GM21717 (cell line): ENCODE data around the gene CPA4.
"Not testable (repeated sequence)": the region's sequence is repeated elsewhere in the genome, so short reads cannot be mapped to it uniquely, and the experiment has no call there.

Source experiments
- ATAC-seq: cut with Tn5 transposase; IDR thresholded peaks from one replicate; pipeline ENCODE4 v1.9.1; 2021; ENCODE audit warnings: mild to moderate bottlenecking, moderate library complexity; ENCODE audit not compliant: unreplicated experiment

The CPA4 gene, protein sequence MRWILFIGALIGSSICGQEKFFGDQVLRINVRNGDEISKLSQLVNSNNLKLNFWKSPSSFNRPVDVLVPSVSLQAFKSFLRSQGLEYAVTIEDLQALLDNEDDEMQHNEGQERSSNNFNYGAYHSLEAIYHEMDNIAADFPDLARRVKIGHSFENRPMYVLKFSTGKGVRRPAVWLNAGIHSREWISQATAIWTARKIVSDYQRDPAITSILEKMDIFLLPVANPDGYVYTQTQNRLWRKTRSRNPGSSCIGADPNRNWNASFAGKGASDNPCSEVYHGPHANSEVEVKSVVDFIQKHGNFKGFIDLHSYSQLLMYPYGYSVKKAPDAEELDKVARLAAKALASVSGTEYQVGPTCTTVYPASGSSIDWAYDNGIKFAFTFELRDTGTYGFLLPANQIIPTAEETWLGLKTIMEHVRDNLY

DNA sequence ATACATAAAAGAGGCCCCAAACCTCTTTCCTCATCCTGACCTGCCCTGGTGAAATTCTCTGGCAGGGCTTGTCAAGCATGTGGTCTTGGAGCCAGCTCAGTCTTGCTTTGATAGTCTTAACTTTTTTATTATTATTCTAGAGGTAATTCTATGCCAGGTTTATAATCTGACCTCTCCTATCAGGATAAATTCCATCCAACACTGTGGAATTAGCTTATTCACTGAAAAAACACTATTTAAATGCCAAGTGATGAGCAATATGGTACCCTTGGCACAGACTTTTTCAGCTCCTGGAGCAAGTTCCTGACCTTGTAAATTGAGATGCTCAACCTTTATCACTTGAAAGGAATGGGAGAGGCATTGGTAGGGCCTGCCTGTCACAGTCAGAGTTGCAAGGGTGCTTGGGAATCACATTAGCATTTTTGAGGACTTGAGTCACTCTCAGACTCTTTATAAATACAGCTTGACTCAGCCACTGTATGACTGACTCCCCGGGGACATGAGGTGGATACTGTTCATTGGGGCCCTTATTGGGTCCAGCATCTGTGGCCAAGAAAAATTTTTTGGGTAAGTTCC lies at the start of gene CPA4:
Gene CPA4 (plus strand): TSS at position 480 of the 576 bp plus-strand sequence. CDS start 20 bp downstream, at position 500.
- ATAC-seq, result no peak

GRCh38 chr7:130243486-130243885 lies 49.5 kb upstream of the CPA4 start:
- ATAC-seq, result not testable (repeated sequence)

GRCh38 chr7:130246491-130246890 lies 46.5 kb upstream of the CPA4 start:
- not testable (repeated sequence) for ATAC-seq

DNA sequence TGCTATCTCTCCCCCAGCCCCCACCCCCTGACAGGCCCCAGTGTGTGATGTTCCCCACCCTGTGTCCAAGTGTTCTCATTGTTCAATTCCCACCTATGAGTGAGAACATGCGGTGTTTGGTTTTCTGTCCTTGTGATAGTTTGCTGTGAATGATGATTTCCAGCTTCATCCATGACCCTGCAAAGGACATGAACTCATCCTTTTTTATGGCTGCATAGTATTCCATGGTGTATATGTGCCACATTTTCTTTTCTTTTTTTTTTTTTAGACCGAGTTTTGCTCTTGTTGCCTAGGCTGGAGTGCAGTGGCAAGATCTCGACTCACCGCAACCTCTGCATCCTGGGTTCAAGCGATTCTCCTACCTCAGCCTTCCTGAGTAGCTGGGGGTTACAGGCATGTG lies 44.1 kb upstream of the CPA4 start:
- ATAC-seq, result not testable (repeated sequence)

- not testable (repeated sequence) for ATAC-seq
Observed at GRCh38 chr7:130249626-130250025, 43.3 kb upstream of the CPA4 start.

GRCh38 chr7:130254555-130254954 lies 38.4 kb upstream of the CPA4 start:
- ATAC-seq, result no peak

GRCh38 chr7:130256704-130257103 lies 36.3 kb upstream of the CPA4 start:
- no peak for ATAC-seq

DNA sequence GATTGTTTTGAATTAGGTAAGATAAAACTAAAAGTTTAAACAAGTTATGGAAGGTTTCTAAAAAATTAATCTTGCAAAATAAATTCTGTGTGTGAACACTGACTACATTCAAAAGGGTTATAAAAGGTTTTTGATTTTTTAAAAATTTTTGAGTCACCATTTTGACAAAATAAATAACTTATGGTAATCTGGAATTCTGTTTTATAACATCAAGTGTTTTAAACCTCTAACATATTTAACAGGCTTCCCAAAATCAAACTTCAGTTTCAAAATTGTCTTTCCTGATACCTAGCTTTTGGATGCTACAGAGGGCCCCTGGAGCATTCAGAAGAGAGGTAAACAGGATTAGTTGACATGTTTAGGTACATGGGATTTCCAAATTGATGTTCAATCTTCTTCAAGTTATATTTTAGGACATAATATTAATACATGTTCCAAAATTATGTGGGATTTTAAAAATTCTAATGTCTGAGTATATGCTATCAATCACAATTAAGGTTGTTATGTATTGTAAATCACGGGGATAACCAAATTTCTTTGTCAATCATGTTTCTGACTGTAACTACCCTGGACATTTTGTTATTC lies 34.4 kb upstream of the CPA4 start:
- no peak for ATAC-seq

GRCh38 chr7:130262448-130262847 lies 30.5 kb upstream of the CPA4 start:
- no peak for ATAC-seq

DNA sequence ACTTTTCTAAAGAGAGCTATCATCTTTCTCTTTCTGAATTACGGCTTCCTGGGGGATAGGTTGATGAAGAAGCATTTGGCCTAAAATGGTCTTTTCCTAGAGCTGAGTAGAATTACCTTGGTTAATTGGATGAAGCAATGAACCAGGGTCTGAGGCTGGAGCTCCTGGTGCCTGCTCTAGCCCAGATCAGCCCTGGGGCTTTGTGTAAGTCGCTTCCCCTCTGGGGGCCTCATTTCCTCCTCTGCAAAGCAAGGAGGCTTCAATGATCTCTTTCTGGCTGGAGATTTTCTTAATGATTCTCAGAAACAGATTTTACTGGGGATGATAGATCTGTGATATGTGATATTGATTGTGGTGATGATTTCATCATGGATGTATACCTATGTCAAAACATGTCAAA lies 29.8 kb upstream of the CPA4 start:
- ATAC-seq, result no peak

DNA sequence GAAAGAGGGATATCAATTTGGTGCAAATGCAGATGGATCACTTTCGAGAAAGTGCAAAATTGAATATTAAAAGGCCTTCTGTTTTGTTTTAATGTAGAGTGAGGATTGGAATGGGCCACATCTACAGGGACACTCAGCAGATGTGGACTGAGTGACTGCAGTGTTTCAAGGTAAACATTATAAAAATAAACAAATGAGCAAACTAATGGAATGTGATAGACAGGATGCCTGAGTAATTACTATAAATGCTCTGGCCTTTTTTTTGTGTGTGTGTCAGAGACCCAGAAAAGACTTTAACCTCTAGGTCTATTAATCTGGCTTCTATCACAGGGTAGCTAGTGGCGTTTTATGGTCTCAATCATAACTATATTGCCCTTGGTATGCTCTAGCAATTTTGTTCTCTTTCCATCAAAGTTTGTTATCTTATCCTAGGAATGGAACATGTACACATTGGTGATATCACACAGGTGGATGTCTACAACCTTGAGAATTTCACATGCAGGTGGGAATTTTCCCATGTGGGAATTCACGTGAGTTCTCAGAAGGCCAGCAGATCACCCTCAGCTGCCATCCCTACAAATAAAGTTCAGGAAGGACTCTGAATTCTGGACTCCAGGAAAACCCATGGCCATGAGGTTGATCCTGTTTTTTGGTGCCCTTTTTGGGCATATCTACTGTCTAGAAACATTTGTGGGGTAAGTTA lies 26.6 kb upstream of the CPA4 start, which contains the start of gene CPA2:
Gene CPA2 (plus strand): TSS at position 606 of the 703 bp plus-strand sequence. CDS start 19 bp downstream, at position 625.
- ATAC-seq, result no peak

- ATAC-seq, result no peak
Observed at GRCh38 chr7:130266961-130267321, 26.0 kb upstream of the CPA4 start.

DNA sequence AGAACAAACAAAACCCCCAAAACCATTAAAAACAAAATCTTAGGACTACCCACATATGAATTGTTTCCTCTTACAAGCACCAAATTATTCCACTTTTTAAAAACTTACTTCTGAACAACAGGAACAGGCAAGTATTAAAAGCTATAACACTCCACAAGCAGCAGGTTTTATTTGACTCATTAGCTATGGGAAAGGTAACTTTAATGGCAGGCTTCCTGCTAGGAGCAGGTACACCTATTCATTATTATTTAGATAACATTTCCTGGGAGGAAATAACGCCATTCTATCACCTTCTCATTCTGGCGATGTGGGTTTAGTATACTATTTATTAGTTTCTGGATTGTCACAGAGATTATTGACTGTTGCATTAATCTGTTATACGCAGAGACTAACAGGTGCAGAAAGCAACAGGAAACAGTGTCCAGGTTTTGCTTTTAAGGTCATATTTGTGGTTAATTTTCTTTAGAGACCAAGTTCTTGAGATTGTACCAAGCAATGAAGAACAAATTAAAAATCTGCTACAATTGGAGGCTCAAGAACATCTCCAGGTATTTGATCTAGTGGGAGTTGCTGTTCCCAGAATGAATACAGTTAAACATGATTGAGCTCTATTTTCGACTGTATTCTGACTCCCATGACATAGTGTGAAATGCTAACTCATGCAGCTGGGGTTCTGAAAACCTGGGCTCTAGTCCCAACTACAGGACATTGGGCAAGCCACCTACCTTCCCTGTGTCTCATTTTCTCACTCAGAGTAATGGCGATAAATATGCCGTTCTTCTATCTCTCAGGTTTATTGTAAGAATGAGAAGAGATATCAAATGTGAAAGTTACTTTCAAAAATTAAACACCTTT lies 24.3 kb upstream of the CPA4 start:
- no peak for ATAC-seq

DNA sequence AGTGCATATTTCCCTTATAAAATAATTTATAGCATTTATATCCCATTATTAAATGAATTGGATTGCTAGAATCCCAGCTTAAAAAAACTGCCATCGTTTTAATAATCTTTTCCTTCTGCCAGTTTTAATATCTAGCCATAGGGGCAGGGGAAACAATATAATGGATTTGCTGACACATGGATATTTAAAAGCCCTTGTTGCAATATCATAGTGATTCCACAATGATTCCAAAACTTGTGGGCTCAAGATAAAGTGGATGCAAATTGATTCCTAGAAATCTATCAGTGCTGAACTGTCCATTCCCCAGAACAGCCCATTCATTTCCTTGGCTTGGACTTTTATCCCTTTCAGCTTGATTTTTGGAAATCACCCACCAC lies 23.7 kb upstream of the CPA4 start:
- ATAC-seq, result no peak

DNA sequence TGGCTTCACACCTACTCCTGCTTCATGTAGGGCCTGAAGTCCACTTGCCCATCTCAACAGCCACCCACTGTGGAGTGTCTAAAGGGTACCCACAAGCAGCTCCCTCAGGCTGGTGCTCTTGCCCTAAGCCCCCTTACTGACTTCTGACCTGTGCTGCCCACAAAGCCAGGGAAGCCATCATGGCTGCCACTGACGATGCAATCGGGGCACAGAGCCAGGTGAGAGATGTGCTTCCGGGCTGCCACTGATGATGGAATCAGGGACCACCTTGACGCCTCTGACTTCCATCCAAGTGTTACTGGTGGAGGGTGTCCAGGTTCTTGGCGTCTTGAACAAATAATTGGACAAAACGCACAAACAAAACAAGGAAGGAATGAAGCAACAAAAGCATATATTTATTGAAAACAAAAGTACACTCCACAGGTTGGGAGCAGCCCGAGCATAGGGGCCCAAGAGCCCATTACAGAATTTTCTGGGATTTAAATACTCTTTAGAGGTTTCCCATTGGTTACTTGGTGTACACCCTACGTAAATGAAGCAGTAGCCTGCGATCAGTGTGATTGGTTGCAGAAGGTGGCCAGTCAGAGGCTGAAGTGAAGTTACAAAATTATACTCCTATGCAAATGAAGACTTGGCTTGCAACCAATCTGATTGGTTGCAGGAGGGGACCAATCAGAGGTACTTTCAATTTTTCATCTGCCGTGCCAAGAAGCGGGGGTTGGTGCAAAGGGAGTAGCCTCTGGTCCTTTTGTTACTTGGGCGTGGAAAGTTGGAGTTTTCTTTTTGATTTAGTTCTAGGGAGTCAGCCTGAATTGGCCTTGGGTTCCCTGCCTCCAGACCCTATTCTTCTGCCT lies 21.8 kb upstream of the CPA4 start:
- ATAC-seq, result no peak

DNA sequence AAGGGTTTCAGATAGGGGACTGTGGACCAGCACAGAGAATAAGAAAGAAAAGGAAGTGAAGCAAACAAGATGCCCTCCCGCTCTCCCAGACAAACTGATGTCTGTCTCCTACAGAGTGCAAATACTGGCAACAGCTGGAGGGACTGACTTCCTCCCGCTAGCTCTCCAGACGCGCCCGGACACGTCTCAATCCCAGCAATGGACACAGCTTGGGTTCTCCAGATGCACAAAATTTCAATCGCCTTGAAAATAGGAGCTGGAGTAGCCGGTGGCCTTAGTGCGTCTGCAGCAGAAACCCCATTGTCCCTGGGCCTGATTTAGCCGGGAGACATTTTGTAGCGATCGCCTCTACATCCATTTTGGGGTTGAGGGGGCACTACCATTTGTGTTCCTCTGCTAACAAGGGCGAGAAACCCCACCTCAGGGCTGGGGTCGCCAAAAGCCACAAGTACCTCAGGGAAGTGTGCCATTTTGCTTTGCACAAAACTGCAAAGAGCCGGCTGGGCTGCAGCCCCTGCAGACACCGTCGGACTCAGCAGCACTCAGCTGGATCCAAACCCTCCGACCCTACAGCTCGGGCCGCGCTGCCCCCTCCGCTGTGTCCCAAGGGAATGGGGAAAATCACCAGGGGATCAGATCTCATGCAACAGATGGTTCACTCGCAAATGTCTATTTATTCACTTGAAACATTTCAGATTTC lies 20.4 kb upstream of the CPA4 start:
- no peak for ATAC-seq

DNA sequence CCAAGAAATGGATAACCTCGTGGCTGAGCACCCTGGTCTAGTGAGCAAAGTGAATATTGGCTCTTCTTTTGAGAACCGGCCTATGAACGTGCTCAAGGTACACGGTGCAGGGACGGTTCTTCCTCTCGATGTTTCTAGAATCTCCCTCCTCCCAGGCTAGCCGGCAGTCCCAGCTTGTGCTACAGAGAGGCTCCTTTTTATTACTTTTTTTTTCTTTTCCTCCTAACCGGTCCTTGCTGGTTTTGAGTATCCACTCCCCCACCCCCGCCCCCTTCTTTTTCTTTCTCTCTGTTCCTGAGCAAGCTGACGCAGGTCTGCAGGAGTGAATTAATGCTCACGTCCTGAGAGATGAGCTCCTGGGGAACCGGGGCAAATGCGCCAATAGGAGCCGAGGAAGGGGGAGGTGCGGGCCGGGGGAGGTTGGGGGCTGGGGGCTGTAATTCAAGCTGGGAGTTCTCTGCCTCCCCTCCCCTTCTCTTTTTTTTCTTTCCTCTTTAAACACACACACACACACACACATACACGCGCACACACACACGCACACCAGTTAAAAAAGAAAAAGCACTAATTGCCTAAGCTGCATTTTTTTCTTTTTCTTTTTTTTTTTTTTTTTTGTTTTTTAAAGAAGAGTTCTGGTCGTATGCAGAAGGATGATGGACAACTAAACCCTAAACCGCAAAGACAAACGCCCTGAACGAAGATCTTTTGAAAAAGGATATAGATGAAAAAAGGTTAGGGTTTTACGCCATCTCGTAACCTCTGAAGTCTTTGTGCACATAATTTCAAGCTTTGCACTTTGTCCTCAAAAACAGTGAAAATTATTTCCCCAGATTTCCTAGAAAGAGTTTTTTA lies 19.7 kb upstream of the CPA4 start:
- ATAC-seq, result no peak

GRCh38 chr7:130273933-130274255 lies 19.1 kb upstream of the CPA4 start:
- no peak for ATAC-seq
